Measurements from ENCODE around the gene TLE6.

DNA sequence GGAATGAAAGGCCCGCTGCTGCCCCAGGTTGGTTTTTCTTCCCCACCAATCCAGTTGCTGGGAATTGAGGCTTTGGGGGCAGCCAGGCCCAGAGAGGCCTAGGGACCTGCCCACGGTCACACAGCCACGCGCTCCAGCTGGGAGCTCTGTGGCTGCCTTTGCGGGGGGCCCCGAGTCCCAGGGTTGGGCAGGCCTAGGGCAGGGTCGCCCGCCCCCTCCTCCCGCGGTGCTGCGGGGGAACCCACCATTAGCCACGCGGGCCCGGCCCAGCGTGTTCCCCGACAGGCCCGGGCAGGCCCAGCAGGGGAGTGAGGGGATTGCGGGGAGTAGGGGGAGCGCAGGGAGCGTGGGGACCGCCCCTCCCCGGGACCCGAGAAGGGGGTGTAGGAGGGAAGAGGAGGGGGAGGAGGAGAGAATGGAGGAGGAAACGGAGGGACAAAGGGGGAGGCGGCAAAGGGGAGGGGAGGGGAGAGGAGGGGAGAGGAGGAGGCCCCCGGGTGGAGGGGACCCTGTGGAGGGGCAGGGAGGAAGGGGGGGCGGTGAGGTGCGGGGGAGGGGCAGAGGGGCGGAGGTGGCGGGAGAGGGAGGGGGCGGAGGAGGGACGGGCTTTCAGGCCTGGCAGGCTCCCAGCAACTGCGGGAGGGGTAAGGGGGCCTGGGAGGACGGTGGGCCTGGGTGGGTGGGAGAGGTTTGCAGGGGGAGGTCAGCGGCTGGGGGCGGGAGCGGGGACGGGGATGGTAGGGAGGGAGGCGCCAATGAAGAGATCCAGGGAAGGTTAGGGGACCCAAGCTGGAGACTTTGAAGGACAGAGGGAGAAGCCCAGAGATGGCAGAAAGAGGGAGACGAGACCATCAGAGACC lies 64.6 kb downstream of the TLE6 start:
- TF ChIP-seq ELF4 (IDR thresholded peaks at IDR 0.05) (no peak), LEF1 (IDR thresholded peaks at IDR 0.05; ENCODE audit: borderline replicate concordance) (no peak), TARDBP (IDR thresholded peaks at IDR 0.05) (no peak)
